Stimulated activated CD4-positive, alpha-beta T cell treated with anti-CD3 and anti-CD28 coated beads, Interleukin-15, amount 100 ng/mL, for 1 hour (primary cell): Measurements from ENCODE around the gene CAPS2.
A peak's percentile ranks its signal among the peaks of the same experiment; 100 is the strongest.
"Not testable (repeated sequence)": the region's sequence is repeated elsewhere in the genome, so short reads cannot be mapped to it uniquely, and the experiment has no call there.

Source experiments
- DNase-seq, 2 donors: peaks; one replicate each; pipeline ENCODE4 v3.0.0-alpha.2; 2020; ENCODE audit warnings: low read depth in 1 of 2, low spot score in 1 of 2

The CAPS2 gene

GRCh38 chr12:75329918-75330826, at the start of gene CAPS2:
CAPS2 (minus strand) TSS chr12:75330324; CDS start chr12:75326498, 3,826 bp downstream.
- peak; percentile 22 to 61 for DNase-seq

GRCh38 chr12:75378354-75378753, 48.2 kb upstream of the CAPS2 start:
- no peak for DNase-seq

- no peak for DNase-seq
Measured at GRCh38 chr12:75374971-75375370, 44.8 kb upstream of the CAPS2 start.

- DNase-seq, result no peak
Measured at GRCh38 chr12:75366629-75367028, 36.5 kb upstream of the CAPS2 start.

GRCh38 chr12:75364919-75365318, 34.8 kb upstream of the CAPS2 start:
- DNase-seq, result no peak

GRCh38 chr12:75361408-75361807, 31.3 kb upstream of the CAPS2 start:
- no peak for DNase-seq

GRCh38 chr12:75360920-75361319, 30.8 kb upstream of the CAPS2 start:
- no peak for DNase-seq

GRCh38 chr12:75354011-75354410, 23.9 kb upstream of the CAPS2 start:
- DNase-seq, result no peak

- DNase-seq, result no peak
Measured at GRCh38 chr12:75350413-75350812, 20.3 kb upstream of the CAPS2 start.

GRCh38 chr12:75349946-75350345, 19.8 kb upstream of the CAPS2 start:
- no peak for DNase-seq

GRCh38 chr12:75346215-75346614, 16.1 kb upstream of the CAPS2 start:
- not testable (repeated sequence) for DNase-seq

GRCh38 chr12:75345531-75345930, 15.4 kb upstream of the CAPS2 start:
- DNase-seq, result no peak

GRCh38 chr12:75341873-75342272, 11.7 kb upstream of the CAPS2 start:
- no peak for DNase-seq

- DNase-seq, result no peak
Measured at GRCh38 chr12:75337905-75338304, 7.8 kb upstream of the CAPS2 start.

GRCh38 chr12:75334384-75335030, 4.4 kb upstream of the CAPS2 start, which contains the start of gene GLIPR1L1:
GLIPR1L1 (plus strand) TSS chr12:75334670; CDS start chr12:75334729, 59 bp downstream.
- peak; percentile 49 to 53 for DNase-seq

GRCh38 chr12:75327642-75328041, 2.5 kb downstream of the CAPS2 start:
- no peak for DNase-seq

GRCh38 chr12:75323663-75324062, 6.5 kb downstream of the CAPS2 start:
- DNase-seq, result no peak

GRCh38 chr12:75322464-75322863, 7.7 kb downstream of the CAPS2 start:
- no peak for DNase-seq

GRCh38 chr12:75317784-75318183, 12.3 kb downstream of the CAPS2 start:
- no peak for DNase-seq

GRCh38 chr12:75315518-75315917, 14.6 kb downstream of the CAPS2 start:
- DNase-seq, result no peak

GRCh38 chr12:75311369-75311768, 18.8 kb downstream of the CAPS2 start:
- DNase-seq, result no peak

GRCh38 chr12:75308279-75308678, 21.8 kb downstream of the CAPS2 start:
- DNase-seq, result no peak
